Activated CD8-positive, alpha-beta memory T cell treated with anti-CD3 and anti-CD28 coated beads, Interleukin-2, amount 50 U/mL, for 24 hours (primary cell): ENCODE data around the gene EVPL.
"Not testable (repeated sequence)": the region's sequence is repeated elsewhere in the genome, so short reads cannot be mapped to it uniquely, and the experiment has no call there.

Experiments
- DNase-seq: peaks from one replicate; pipeline ENCODE4 v3.0.0-alpha.2; 2020; ENCODE audit errors: extremely low read depth

Gene EVPL

DNA sequence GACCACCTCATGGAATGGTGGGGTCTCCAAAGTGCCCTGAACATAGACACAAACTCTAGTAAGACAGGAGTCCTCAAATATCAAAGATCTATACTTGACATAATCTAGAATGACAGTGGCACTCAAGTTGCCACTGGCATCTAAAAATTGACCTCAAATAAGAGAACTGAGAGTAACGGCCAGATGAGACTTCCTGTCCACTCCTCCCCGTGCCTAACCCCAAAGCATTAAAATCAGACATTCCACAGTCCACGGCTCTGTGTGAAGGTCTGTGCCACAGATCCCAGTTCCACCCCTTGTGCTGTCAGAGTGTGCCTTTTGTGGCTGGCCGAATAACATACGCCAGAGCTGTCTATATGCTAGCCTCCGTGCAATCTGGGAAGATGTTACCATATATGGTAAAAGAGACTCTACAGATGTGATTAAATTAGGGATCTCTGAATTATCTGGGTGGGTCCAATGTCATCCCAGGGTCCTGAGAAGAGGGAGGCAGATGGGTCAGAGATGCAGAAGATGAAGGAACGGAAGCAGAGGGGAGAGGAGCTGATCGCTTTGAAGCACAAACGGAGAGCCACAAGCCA, 21.0 kb upstream of the EVPL start:
- no peak for DNase-seq

- DNase-seq = no peak
Observed at GRCh38 chr17:76046064-76046463, 19.0 kb upstream of the EVPL start.

DNA sequence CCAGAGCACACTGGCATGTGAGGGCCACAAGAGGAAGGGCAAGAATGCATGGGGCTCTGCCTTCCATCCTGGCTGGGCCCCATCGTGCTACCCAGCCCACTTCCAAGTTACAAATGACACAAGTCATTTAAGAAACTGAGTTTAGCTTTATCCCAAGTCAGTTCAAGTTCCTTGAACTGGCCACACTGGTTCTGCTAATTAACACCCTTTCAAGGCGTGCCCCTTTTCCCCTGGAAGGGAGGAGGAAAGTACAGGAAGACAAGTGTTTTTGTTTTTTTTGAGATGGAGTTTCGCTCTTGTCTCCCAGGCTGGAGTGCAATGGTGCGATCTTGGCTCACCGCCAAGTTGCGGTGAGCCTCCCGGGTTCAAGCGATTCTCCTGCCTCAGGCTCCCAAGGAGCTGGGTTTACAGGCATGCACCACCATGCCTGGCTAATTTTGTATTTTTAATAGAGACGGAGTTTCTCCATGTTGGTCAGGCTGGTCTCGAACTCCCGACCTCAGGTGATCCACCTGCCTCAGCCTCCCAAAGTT, 17.4 kb upstream of the EVPL start:
- not testable (repeated sequence) for DNase-seq

DNA sequence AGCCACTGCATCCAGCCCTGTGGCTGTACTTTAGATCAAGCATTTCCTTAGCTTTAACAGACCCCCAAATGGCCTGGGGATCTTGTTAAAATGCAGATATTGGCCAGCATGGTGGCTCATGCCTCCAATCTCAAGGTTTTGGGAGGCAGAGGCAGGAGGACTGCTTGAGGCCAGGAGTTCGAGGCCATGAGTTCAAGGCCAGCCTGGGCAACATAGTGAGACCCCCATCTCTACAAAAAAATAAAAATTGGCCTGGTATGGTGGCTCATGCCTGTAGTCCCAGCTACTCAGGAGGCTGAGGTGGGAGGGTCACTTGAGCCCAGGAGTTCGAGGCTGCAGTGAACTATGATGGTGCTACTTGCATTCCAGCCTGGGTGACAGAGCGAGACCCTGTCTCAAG, 15.8 kb upstream of the EVPL start:
- not testable (repeated sequence) for DNase-seq

DNA sequence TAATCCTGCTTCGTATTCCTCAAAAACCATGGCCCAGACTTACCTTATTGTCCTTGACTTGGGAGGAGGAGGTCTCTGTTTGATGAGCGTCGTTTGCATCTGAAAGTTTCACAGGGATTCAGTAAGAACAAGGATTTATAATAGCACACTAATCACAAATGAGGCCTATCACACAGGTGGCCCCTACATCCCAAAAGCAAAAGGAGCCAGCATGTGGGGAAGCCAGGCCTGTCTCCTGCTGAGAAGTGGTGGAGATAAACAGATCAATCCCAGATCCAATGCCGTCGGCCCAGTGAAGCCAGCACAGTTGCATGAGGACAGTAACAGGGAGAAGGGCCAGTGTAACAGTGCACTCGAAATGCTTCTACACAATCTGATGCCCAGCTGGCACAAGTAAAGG, 13.3 kb upstream of the EVPL start:
- DNase-seq = no peak

DNA sequence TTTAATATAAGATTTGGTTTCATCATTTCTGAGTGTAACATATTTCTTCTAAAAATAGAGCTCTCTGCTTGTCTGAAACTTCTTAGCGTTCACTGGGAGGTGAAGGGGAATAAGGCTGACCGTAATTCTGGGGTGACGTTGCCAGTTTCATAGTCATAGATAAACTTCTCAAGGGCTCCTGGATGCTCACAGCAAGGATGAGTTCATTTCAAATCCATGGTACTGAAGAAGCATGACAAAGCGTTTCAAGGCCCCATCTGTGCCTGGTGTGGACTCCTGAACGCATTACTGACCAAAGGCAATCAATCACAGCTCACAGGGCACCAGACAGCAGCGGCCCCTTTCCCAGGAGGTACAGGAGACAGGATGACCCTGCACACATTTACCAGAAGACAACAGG, 12.0 kb upstream of the EVPL start:
- no peak for DNase-seq

GRCh38 chr17:76038050-76038449, 10.9 kb upstream of the EVPL start:
- DNase-seq = no peak

GRCh38 chr17:76036497-76037261, 9.6 kb upstream of the EVPL start:
- DNase-seq = no peak

DNA sequence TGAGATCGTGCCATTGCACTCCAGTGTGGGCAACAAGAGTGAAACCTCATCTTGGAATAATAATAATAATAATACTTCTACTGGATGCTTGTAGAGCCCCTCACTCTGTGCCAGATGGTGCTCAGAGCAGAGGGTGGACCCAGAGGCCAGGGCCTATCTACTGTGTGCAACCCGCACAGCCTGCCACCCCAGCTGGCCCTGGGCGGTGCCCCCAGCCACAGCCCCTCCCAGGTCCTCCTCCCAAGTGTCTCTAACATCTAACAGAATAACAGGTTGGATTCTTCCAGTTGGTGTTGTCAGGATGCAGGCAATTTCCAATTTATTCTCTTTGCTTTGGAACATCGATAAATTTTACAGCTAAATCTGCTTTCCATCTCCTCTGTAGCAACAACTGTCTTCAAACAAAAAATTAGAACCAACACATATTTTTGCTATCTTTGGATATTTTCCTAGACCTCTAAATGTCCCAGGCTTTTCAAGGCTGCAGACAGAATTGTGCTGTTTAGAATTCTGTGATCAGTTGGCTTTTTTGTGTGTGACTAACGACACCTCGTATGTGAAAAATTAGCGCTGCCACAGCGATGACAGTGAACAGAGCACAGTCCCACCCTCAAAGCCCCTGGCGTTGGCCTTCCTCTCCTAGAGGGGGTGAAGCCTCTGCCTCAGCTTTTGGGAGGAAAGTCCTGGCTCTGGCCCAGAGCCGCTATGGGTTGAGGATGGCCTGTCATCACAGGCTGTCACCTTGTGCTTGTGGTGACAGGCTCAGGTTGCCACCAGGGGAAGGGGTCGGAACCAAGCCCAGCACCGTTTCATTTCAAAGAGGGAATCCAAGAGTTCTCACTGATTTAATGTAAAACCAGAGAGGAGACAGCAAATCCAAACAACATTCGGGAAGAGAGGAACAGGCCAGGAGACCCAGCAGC, 7.6 kb upstream of the EVPL start:
- no peak for DNase-seq

DNA sequence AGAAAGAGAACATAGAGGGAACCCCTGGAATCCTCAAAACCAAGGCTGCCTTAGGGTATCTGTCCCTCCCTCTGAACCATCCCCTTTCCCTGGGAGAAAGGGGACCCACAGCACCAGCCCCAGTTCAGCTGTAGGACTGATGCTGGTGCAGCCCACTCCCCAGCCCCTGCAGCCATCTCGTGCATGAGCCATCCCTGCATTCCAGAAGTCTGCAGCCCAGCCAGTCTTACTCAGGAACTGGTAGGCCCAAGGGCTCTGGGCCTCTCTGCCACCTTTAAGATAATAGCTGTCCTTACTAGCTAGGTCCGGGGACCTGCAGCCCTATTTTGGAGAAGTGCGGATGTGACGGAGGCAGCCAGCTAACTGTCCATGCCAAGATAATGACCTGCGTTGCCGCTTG, 6.0 kb upstream of the EVPL start:
- no peak for DNase-seq

- no peak for DNase-seq
Observed at GRCh38 chr17:76032780-76033108, 5.6 kb upstream of the EVPL start.

- no peak for DNase-seq
Observed at GRCh38 chr17:76032073-76032779, 5.1 kb upstream of the EVPL start.

DNA sequence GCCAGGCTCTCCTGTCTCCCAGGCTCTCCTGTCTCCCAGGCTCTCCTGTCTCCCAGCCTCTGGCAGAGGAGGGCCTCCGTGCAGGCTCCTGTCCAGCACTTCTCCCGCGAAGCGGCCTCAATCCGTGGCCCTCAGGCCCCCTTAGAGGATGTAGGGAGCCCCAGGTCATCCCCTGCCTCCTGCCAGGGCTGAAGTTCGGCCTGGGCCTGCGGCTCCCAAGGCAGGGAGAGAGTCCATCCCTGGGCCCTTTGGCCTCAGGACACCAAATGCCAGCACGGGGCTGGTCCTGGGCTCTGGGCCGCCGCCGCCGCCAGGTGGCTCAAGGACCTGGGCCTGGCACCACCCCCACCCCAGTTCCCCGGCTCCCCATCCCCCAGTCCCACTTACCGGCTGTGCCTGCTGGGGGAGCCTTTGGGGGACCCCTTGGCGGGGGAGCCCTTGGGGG, 370 bp downstream of the EVPL start:
- DNase-seq = no peak

GRCh38 chr17:76025294-76025693, 1.8 kb downstream of the EVPL start:
- DNase-seq = no peak

- DNase-seq = no peak
Observed at GRCh38 chr17:76024353-76024752, 2.8 kb downstream of the EVPL start.

DNA sequence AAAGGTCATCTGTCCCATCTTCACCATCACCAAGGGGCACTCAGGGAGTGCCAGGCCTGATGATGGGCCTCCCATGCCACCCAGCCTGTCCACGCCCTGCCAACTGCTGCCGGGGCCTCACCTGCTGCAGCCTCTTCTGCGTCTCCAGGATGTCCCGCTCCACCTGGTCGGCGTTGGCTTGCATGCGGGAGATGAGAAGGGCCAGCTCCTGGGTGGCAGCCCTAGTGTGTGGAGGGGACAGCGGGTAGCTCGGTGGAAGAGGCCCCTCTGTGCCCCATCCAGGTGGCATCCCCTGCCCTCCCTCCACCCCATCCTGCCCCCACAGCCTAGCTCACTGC, 3.2 kb downstream of the EVPL start:
- no peak for DNase-seq

DNA sequence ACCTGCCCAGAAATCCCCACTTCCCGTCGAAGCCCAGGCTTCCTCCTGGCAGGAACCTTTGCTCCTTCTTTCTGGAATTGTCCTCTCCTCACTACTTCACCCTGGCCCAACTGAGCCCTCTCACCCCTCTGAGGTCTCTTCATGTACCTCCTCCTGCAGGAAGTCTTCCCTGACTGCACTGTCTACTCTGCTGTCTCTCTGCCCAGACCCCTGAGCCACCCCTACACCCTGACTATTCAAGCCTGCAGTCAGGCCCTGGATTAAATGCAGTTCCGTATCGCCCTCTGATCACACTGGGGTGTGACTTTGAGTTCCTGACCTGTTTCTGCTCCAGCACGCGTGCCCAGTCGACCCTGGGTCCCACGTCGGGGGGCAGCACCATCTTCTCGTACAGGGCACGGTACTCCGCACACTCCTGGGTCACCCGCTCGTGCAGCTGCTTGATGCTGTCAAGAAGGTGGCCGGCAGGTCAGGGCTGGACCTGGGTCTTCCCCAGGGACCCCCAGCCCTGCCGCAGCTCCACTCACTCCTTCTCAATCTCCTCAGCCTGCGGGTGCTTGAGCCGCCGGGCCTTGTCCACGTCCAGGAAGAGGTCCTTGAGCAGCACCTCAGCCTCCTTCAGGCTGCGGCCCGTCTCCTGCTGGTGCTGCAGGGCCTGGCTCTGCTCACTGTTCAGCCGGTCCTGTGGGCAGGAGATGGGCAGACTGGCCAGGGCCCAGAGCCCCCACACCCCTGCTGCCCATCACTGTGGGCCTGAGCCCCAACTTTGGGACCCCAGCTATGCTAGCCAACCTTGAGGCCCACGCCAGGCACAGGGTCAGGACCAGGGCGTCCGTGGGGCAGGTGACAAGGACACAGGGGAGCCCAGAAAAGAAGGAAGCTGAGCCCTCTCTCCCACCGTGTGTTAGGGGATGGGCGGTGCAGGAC, 3.9 kb downstream of the EVPL start:
- no peak for DNase-seq

GRCh38 chr17:76022285-76022684, 4.8 kb downstream of the EVPL start:
- no peak for DNase-seq

DNA sequence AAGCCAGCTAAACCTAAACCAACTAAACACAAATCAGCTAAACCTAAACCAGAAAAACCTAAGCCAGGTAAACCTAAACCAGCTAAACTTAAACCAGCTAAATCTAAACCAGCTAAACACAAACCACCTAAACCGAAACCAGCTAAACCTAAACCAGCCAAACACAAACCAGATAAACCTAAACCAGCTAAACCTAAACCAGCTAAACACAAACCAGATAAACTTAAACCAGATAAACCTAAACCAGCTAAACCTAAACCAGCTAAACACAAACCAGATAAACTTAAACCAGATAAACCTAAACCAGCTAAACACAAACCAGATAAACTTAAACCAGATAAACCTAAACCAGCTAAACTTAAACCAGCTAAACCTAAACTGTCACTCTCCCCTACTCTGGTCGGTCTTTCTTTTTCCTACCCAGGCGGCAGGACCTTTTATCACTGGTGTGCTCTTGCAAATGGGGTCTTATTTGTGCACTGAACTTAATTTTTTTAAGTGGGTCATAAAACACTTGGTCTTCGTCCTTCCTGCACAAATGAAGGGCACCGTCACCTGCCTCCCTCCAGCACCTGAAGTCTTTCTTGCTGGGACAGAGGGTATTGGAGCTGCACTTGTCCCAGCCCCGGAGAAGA, 7.2 kb downstream of the EVPL start:
- no peak for DNase-seq

DNA sequence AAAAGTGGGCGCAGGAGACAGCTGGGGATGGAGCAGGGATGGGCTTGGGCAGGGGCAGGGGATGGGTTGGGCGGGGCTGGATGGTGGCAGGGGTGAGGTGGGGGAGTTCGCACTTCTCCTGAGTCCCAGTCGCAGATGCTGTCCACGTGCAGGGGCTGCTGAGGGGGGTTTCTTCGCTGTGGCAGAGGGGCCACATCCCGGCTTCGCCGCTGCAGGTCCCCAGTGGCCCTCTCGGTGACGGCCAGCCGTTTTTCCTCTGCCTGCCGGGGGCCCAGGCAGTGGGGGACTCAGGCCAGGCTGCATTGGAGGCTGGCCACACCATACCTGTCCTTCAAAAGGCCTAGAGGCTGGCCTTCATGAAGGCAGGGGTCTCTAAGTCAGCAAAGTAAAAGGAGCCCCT, 8.3 kb downstream of the EVPL start:
- no peak for DNase-seq

- no peak for DNase-seq
Observed at GRCh38 chr17:76018340-76018680, 8.8 kb downstream of the EVPL start.
